Stimulated activated effector memory CD8-positive, alpha-beta T cell treated with anti-CD3 and anti-CD28 coated beads, Interleukin-12 subunit alpha, Interleukin-12 subunit beta, amount 100 ng/mL, for 72 hours (primary cell): ENCODE results near the gene TBC1D22A.
A peak's percentile ranks its signal among the peaks of the same experiment; 100 is the strongest.

Source experiments
- ATAC-seq: fragments of 150-1000 bp; cut with Tn5 transposase; 2 replicates; pipeline ENCODE4 v1.10.0; 2021
- DNase-seq, 2 donors: peaks; one replicate each; pipeline ENCODE4 v3.0.0; 2021 to 2022; ENCODE audit warnings: low spot score in 2 of 2
- H3K27ac Mint-ChIP-seq: one replicate; pipeline ENCODE4 v1.8.0; 2022; ENCODE audit warnings: mild to moderate bottlenecking, mixed read lengths
- H3K36me3 Mint-ChIP-seq: one replicate; pipeline ENCODE4 v1.8.0; 2022; ENCODE audit warnings: mild to moderate bottlenecking, mixed read lengths
- H3K4me1 Mint-ChIP-seq: one replicate; pipeline ENCODE4 v1.8.0; 2022; ENCODE audit warnings: mixed read lengths
- H3K4me3 Mint-ChIP-seq: one replicate; pipeline ENCODE4 v1.8.0; 2022; ENCODE audit warnings: mild to moderate bottlenecking, mixed read lengths
- H3K9me3 Mint-ChIP-seq: one replicate; pipeline ENCODE4 v1.8.0; 2022; ENCODE audit warnings: mixed read lengths

The TBC1D22A gene

GRCh38 chr22:47095395-47096122 lies 333.1 kb downstream of the TBC1D22A start:
- ATAC-seq, result peak; percentile 56

GRCh38 chr22:47098121-47098520 lies 335.7 kb downstream of the TBC1D22A start:
- no peak overlapping the region for H3K4me3 Mint-ChIP-seq
- H3K36me3 Mint-ChIP-seq, result peaks cover 25% of the 10 kb centered on the region
- DNase-seq, result no peak
- no peak for ATAC-seq
- peaks cover 46% of the 10 kb centered on the region for H3K4me1 Mint-ChIP-seq
- H3K9me3 Mint-ChIP-seq, result no peaks in the 10 kb centered on the region
- peak overlapping the region; percentile 68 for H3K27ac Mint-ChIP-seq

More at GRCh38 chr22:47095395-47096122, 333.1 kb downstream of the TBC1D22A start:
- H3K4me3 Mint-ChIP-seq, result no peak overlapping the region
- no peak overlapping the region for H3K27ac Mint-ChIP-seq
- H3K9me3 Mint-ChIP-seq, result no peaks in the 10 kb centered on the region
- H3K36me3 Mint-ChIP-seq, result peaks cover 29% of the 10 kb centered on the region
- peaks cover 65% of the 10 kb centered on the region for H3K4me1 Mint-ChIP-seq
- no peak for DNase-seq

GRCh38 chr22:47098554-47098953 lies 336.1 kb downstream of the TBC1D22A start:
- Mint-ChIP-seq H3K4me1 (peaks cover 49% of the 10 kb centered on the region), H3K4me3 (no peak overlapping the region), H3K27ac (no peak overlapping the region), H3K9me3 (no peaks in the 10 kb centered on the region), H3K36me3 (peaks cover 25% of the 10 kb centered on the region)
- DNase-seq (no peak), ATAC-seq (no peak)

- Mint-ChIP-seq H3K36me3 (peaks cover 25% of the 10 kb centered on the region), H3K4me1 (peaks cover 39% of the 10 kb centered on the region), H3K4me3 (no peak overlapping the region), H3K9me3 (no peaks in the 10 kb centered on the region), H3K27ac (peak overlapping the region; percentile 56)
- no peak for ATAC-seq
- DNase-seq, result no peak
Measured at GRCh38 chr22:47100019-47100418, 337.6 kb downstream of the TBC1D22A start.

- peaks cover 25% of the 10 kb centered on the region for H3K36me3 Mint-ChIP-seq
- no peak for DNase-seq
- H3K4me3 Mint-ChIP-seq, result no peak overlapping the region
- peaks cover 37% of the 10 kb centered on the region for H3K4me1 Mint-ChIP-seq
- ATAC-seq, result no peak
- no peaks in the 10 kb centered on the region for H3K9me3 Mint-ChIP-seq
- peak overlapping the region; percentile 56 for H3K27ac Mint-ChIP-seq
Measured at GRCh38 chr22:47100646-47101200, 338.3 kb downstream of the TBC1D22A start.

GRCh38 chr22:47101321-47101885 lies 339.0 kb downstream of the TBC1D22A start:
- DNase-seq, result no peak
- Mint-ChIP-seq H3K36me3 (peaks cover 25% of the 10 kb centered on the region), H3K4me3 (no peak overlapping the region), H3K27ac (no peak overlapping the region), H3K4me1 (peaks cover 35% of the 10 kb centered on the region), H3K9me3 (no peaks in the 10 kb centered on the region)
- ATAC-seq, result no peak

GRCh38 chr22:47102081-47102480 lies 339.6 kb downstream of the TBC1D22A start:
- Mint-ChIP-seq H3K36me3 (peaks cover 21% of the 10 kb centered on the region), H3K4me1 (peaks cover 37% of the 10 kb centered on the region), H3K4me3 (no peak overlapping the region), H3K9me3 (no peaks in the 10 kb centered on the region), H3K27ac (no peak overlapping the region)
- no peak for DNase-seq
- ATAC-seq, result no peak

- H3K9me3 Mint-ChIP-seq, result no peaks in the 10 kb centered on the region
- DNase-seq (no peak), ATAC-seq (no peak)
- H3K4me3 Mint-ChIP-seq, result no peak overlapping the region
- H3K27ac Mint-ChIP-seq, result no peak overlapping the region
- H3K4me1 Mint-ChIP-seq, result peaks cover 40% of the 10 kb centered on the region
- peaks cover 16% of the 10 kb centered on the region for H3K36me3 Mint-ChIP-seq
Measured at GRCh38 chr22:47102648-47103047, 340.2 kb downstream of the TBC1D22A start.

GRCh38 chr22:47105085-47105484 lies 342.6 kb downstream of the TBC1D22A start:
- Mint-ChIP-seq H3K27ac (peak overlapping the region; percentile 27), H3K4me3 (no peak overlapping the region), H3K4me1 (peaks cover 36% of the 10 kb centered on the region), H3K9me3 (no peaks in the 10 kb centered on the region), H3K36me3 (peaks cover 12% of the 10 kb centered on the region)
- ATAC-seq (peak; percentile 56), DNase-seq (no peak)

GRCh38 chr22:47106806-47107205 lies 344.4 kb downstream of the TBC1D22A start:
- no peaks in the 10 kb centered on the region for H3K9me3 Mint-ChIP-seq
- H3K27ac Mint-ChIP-seq, result no peak overlapping the region
- no peak overlapping the region for H3K4me3 Mint-ChIP-seq
- peaks cover 29% of the 10 kb centered on the region for H3K4me1 Mint-ChIP-seq
- no peak for DNase-seq
- ATAC-seq, result no peak
- peaks cover 19% of the 10 kb centered on the region for H3K36me3 Mint-ChIP-seq

GRCh38 chr22:47107431-47107830 lies 345.0 kb downstream of the TBC1D22A start:
- H3K4me1 Mint-ChIP-seq, result peaks cover 29% of the 10 kb centered on the region
- no peak overlapping the region for H3K27ac Mint-ChIP-seq
- peaks cover 21% of the 10 kb centered on the region for H3K36me3 Mint-ChIP-seq
- H3K4me3 Mint-ChIP-seq, result no peak overlapping the region
- no peaks in the 10 kb centered on the region for H3K9me3 Mint-ChIP-seq
- DNase-seq, result no peak
- ATAC-seq, result peak; percentile 62

GRCh38 chr22:47110817-47111443 lies 348.5 kb downstream of the TBC1D22A start:
- H3K4me1 Mint-ChIP-seq, result peaks cover 15% of the 10 kb centered on the region
- H3K36me3 Mint-ChIP-seq, result peaks cover 26% of the 10 kb centered on the region
- H3K4me3 Mint-ChIP-seq, result no peak overlapping the region
- no peaks in the 10 kb centered on the region for H3K9me3 Mint-ChIP-seq
- ATAC-seq (no peak), DNase-seq (no peak)
- H3K27ac Mint-ChIP-seq, result no peak overlapping the region

- Mint-ChIP-seq H3K4me1 (peaks cover 7% of the 10 kb centered on the region), H3K9me3 (no peaks in the 10 kb centered on the region), H3K4me3 (no peak overlapping the region), H3K27ac (no peak overlapping the region), H3K36me3 (peaks cover 35% of the 10 kb centered on the region)
- no peak for DNase-seq
- ATAC-seq, result no peak
Measured at GRCh38 chr22:47111626-47112581, 349.5 kb downstream of the TBC1D22A start.

GRCh38 chr22:47112582-47112965 lies 350.1 kb downstream of the TBC1D22A start:
- no peak for ATAC-seq
- H3K4me3 Mint-ChIP-seq, result no peak overlapping the region
- peaks cover 38% of the 10 kb centered on the region for H3K36me3 Mint-ChIP-seq
- no peaks in the 10 kb centered on the region for H3K4me1 Mint-ChIP-seq
- DNase-seq, result no peak
- H3K27ac Mint-ChIP-seq, result no peak overlapping the region
- no peaks in the 10 kb centered on the region for H3K9me3 Mint-ChIP-seq
